Activated naive CD4-positive, alpha-beta T cell treated with anti-CD3 and anti-CD28 coated beads for 36 hours (primary cell): ENCODE data around the gene EFCAB12. TPM values are rescaled to one million over a fixed set of nuclear protein-coding genes. Genes with fewer than 3 reads are reported as not detected.

Experiments used
- CTCF ChIA-PET: fragments of 350-600 bp; sonication (Branson Sonifier 250); formaldehyde crosslinking; loops from one replicate; lab custom pipeline; 2021; ENCODE audit warnings: antibody characterized with exemption; lab: Charles Lee
- DNase-seq: peaks from one replicate; pipeline ENCODE4 v3.0.0-alpha.2; 2020
- H3K27ac Mint-ChIP-seq: one replicate; pipeline ENCODE4 v1.8.0; 2021; ENCODE audit warnings: mild to moderate bottlenecking, mixed read lengths
- H3K27me3 Mint-ChIP-seq: one replicate; pipeline ENCODE4 v1.8.0; 2021; ENCODE audit warnings: low read depth, mixed read lengths
- H3K36me3 Mint-ChIP-seq: one replicate; pipeline ENCODE4 v1.8.0; 2021; ENCODE audit warnings: low read depth, mixed read lengths
- H3K4me1 Mint-ChIP-seq: one replicate; pipeline ENCODE4 v1.8.0; 2021; ENCODE audit warnings: low read depth, mixed read lengths
- H3K4me3 Mint-ChIP-seq: one replicate; pipeline ENCODE4 v1.8.0; 2021; ENCODE audit warnings: mild to moderate bottlenecking, moderate library complexity, mixed read lengths
- H3K9me3 Mint-ChIP-seq: one replicate; pipeline ENCODE4 v1.8.0; 2021; ENCODE audit warnings: mixed read lengths
- intact Hi-C: fragments of 100-400 bp; cut with micrococcal nuclease; formaldehyde crosslinking; loops from one replicate; pipeline ENCODE4 v1.15.1; 2023
- total RNA-seq, 2 experiments: library from RNA; stranded (reverse); gene quantifications; one replicate each; pipeline ENCODE4 v1.2.3, GENCODE V29; 2021

The EFCAB12 gene
- total RNA-seq, 2 experiments from 2014 or later = 0.37 to 0.81 TPM

DNA sequence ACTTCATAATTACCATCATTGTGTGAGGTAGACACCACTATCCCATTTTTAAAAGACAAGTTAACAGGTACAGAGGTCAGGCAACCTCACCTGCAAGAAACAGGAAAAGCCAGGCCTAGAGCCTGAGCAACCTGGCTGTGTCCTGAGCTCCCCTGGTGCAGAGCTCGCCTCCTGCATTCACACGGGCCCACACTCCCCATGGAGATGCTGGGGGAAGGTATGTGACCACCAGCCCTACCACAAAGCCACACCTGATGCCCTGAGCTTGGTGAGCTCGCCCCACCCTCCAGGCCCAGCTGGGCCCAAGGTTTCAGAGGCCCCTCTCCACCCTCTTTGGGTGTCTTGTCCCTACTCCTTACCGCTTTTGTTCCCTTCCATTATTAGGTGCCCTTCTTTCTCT lies 1.2 kb upstream of the EFCAB12 start:
- Mint-ChIP-seq H3K27ac (peak overlapping the region; percentile 71), H3K9me3 (no peaks in the 10 kb centered on the region), H3K4me1 (peaks cover 43% of the 10 kb centered on the region), H3K4me3 (no peak overlapping the region), H3K27me3 (no peaks in the 10 kb centered on the region), H3K36me3 (peaks cover 27% of the 10 kb centered on the region)
- no peak for DNase-seq
- CTCF ChIA-PET = interaction anchor here (0.6 to 0.9 kb wide), 2 partner anchors 10 to 163 kb away, joined by 3 to 4 read pairs; partner anchors contain the start of gene MBD4
- intact Hi-C loops = loop anchor here (10.0 kb wide), 1 partner anchor 315 kb away; no protein-coding TSS in a partner anchor

DNA sequence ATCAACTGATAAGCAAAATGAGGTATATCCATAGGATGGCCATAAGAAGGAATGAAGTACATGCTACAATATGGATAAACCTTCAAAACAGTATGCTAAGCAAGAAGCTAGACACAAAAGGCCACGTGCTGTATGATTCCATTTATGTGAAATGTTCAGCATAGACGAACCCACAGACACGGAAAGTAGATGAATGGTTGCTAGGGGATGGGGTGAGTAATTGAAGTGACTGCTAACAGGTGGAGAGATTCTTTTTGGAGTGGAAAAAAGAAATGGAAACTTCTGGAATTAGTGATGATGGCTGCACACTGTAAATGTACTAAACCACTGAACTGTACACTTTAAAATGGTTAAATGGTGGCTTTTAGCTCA lies 630 bp upstream of the EFCAB12 start:
- Mint-ChIP-seq H3K27me3 (no peaks in the 10 kb centered on the region), H3K36me3 (peaks cover 24% of the 10 kb centered on the region), H3K4me1 (peaks cover 45% of the 10 kb centered on the region), H3K9me3 (no peaks in the 10 kb centered on the region), H3K4me3 (no peak overlapping the region), H3K27ac (peak overlapping the region; percentile 71)
- intact Hi-C loops = loop anchor here (10.0 kb wide), 1 partner anchor 314 kb away; no protein-coding TSS in a partner anchor
- CTCF ChIA-PET = interaction anchor here (0.9 kb wide), 1 partner anchor 10 kb away, joined by 4 read pairs; the partner anchor contains the start of gene MBD4
- DNase-seq = peak; percentile 21

DNA sequence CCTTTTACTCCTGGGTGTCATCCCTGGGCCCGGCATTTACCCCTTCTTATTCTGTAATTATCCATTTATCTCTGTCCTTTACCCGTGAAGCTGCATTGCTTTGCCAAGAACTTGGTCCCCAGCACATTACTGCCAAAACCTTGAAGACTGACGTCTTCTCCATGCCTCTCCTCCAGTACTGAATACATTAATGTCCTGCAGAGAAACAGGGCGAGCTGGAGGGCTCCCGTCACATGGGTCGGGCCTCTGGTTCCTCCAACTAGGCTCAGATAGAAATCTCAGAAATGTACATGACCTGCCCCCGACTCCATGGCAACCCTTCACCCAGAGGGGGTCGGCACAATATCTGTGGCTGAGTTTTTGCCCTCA lies 445 bp downstream of the EFCAB12 start:
- CTCF ChIA-PET = interaction anchor here (1.2 to 2.2 kb wide), 2 partner anchors 28 to 44 kb away, joined by 3 to 7 read pairs; no protein-coding TSS in a partner anchor
- no peaks in the 10 kb centered on the region for H3K9me3 Mint-ChIP-seq
- H3K27me3 Mint-ChIP-seq = no peaks in the 10 kb centered on the region
- intact Hi-C loops = loop anchor here (1.0 to 10.0 kb wide), 3 partner anchors 12 to 313 kb away; partner anchors contain the start of gene IFT122
- peaks cover 44% of the 10 kb centered on the region for H3K4me1 Mint-ChIP-seq
- H3K27ac Mint-ChIP-seq = no peak overlapping the region
- H3K36me3 Mint-ChIP-seq = peaks cover 19% of the 10 kb centered on the region
- peak overlapping the region; percentile 65 for H3K4me3 Mint-ChIP-seq
- DNase-seq = no peak

DNA sequence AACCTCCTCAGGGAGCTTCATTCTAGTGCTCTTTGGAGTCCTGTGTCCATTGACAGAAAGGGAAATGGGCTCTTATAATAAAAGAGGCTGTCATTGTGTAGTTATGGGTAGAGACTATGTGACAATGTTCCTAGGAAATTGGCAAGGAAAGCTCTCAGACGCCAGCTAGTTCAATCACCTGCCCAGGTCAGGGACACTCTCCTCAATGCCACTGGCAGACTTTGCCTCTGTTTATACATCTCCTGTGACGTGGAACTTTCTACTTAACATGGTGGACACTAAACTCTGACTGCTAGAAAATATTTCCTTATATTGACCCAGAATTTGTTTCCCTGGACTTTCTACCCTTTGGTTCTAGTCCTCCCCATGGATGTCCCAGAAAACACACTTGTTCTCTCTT lies 2.8 kb downstream of the EFCAB12 start:
- H3K4me1 Mint-ChIP-seq = peaks cover 44% of the 10 kb centered on the region
- CTCF ChIA-PET = no interaction called here
- peak overlapping the region; percentile 2 for H3K27ac Mint-ChIP-seq
- DNase-seq = no peak
- no peaks in the 10 kb centered on the region for H3K27me3 Mint-ChIP-seq
- no peaks in the 10 kb centered on the region for H3K9me3 Mint-ChIP-seq
- H3K4me3 Mint-ChIP-seq = no peak overlapping the region
- peaks cover 6% of the 10 kb centered on the region for H3K36me3 Mint-ChIP-seq
- intact Hi-C loops = loop anchor here (10.0 kb wide), 1 partner anchor 311 kb away; no protein-coding TSS in a partner anchor

DNA sequence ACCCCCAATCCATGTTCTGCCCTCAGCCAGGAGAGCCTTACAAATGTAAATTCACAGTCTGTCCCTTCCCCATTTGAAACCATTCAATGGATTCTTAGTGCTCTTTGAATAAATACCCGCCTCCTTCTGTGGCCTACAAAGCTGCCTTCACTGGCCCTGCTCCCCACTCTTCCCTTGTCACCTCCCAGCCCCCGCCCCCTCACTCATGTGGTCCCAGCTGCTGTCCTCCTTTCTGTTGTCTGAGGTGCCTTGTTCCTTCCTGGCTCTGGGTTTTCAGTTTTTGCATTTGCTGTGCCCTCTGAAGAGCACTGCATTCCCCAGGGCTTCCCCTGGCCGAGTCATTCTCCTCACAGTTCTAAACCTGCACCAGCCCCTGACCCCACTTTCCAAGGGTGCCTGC lies 3.2 kb downstream of the EFCAB12 start:
- no peaks in the 10 kb centered on the region for H3K27me3 Mint-ChIP-seq
- intact Hi-C loops = loop anchor here (10.0 kb wide), 1 partner anchor 310 kb away; no protein-coding TSS in a partner anchor

DNA sequence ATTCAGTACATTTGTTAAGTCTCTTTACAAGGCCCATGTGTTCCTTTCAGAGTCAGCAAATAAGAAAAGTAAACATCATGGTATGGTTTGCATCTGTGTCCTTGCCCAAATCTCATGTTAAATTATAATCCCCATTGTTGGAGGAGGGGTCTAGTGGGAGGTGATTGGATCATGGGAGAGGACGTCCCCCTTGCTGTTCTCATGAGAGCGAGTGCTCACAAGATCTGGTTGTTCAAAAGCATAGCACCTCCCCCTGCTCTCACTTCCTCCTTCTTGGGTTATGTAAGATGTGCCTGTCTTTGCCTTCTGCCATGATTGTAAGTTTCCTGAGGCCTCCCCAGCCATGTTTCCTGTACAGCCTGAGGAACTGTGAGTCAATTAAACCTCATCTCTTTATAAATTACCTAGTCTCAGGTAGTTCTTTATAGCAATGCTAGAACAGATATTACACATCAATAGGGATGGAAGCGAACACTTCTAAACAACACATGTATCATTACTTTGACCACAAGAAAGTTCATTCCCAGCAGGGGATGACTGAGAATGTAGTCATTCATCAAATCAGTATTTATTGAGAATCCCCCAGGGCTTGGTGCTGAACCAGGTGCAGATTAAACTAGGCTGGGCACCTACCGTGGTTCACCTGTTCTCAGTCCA lies 4.1 kb downstream of the EFCAB12 start:
- Mint-ChIP-seq H3K4me3 (no peak overlapping the region), H3K27ac (peak overlapping the region; percentile 85), H3K36me3 (peaks cover 4% of the 10 kb centered on the region), H3K9me3 (no peaks in the 10 kb centered on the region), H3K27me3 (no peaks in the 10 kb centered on the region), H3K4me1 (peaks cover 38% of the 10 kb centered on the region)
- intact Hi-C loops = loop anchor here (1.0 to 10.0 kb wide), 3 partner anchors 16 to 310 kb away; partner anchors contain the start of gene IFT122
- CTCF ChIA-PET = no interaction called here
- DNase-seq = peak; percentile 67

More for the DNA sequence above, 3.2 kb downstream of the EFCAB12 start:
- Mint-ChIP-seq H3K4me3 (no peak overlapping the region), H3K27ac (peak overlapping the region; percentile 2), H3K4me1 (peaks cover 44% of the 10 kb centered on the region), H3K36me3 (peaks cover 4% of the 10 kb centered on the region), H3K9me3 (no peaks in the 10 kb centered on the region)
- CTCF ChIA-PET = no interaction called here
- peak; percentile 46 for DNase-seq

DNA sequence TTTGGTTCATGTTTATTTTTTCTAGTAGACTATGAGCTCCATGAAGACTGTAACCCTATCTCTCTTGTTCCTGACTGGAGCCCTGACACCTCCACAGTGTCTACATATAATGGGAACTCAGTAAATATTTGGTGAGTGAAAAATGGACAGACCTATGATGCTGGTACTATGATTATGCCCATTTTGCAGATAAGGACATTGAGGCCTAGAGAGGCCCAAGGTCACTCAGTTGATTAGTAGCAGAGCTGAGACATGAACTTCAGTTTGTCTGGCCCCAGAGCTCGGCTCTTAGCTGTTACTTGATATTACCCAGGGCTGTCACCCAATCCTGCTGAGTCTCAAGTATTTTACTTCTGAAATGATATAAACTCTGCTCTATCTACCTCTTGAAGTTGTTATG lies 5.5 kb downstream of the EFCAB12 start:
- Mint-ChIP-seq H3K27ac (no peak overlapping the region), H3K4me1 (peaks cover 24% of the 10 kb centered on the region), H3K27me3 (no peaks in the 10 kb centered on the region), H3K9me3 (no peaks in the 10 kb centered on the region), H3K4me3 (no peak overlapping the region), H3K36me3 (no peaks in the 10 kb centered on the region)
- DNase-seq = no peak
- CTCF ChIA-PET = interaction anchor here (0.6 kb wide), 3 partner anchors 8 to 121 kb away, joined by 3 read pairs; no protein-coding TSS in a partner anchor
- intact Hi-C loops = loop anchor here (10.0 kb wide), 1 partner anchor 308 kb away; no protein-coding TSS in a partner anchor

DNA sequence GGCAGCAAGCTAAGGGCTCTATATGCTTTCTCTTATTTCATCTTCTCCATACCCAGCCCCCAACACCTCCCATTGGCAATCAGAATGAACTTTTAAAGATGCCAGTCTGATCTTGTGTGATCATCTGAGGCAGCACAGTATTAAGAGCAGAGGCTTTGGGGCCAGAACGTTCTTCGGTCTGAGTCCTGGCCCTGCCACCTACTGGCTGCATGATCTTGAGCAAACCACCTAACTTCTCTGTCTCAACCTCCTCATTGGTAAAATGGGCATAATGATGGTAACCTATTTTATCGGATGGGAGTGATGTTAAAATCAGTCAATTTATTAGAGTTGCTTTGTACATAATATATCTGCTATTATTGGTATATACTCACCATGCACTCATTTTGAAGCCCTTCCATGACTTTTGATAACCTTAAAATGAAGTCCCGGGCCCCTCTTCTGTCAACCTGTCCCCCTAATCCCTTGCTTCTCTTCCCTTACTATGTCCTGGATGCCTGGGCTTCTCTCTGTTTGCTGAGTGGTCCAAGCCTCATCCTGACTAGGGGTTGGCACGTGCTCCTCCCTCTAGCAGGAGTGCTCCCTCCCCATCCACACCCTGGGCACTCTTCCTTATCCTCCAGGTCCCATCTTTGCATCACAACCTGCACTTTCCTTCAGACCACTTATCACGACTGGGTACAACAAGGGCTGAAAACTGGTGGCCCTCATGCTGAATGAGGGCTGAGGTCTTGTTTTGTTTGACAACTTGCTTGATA lies 6.3 kb downstream of the EFCAB12 start:
- Mint-ChIP-seq H3K4me3 (no peak overlapping the region), H3K36me3 (no peaks in the 10 kb centered on the region), H3K27me3 (no peaks in the 10 kb centered on the region), H3K27ac (no peak overlapping the region), H3K9me3 (no peaks in the 10 kb centered on the region), H3K4me1 (peaks cover 20% of the 10 kb centered on the region)
- intact Hi-C loops = loop anchor here (10.0 kb wide), 1 partner anchor 307 kb away; no protein-coding TSS in a partner anchor
- CTCF ChIA-PET = interaction anchor here (0.6 kb wide), 2 partner anchors 8 to 69 kb away, joined by 3 read pairs; no protein-coding TSS in a partner anchor
- no peak for DNase-seq

DNA sequence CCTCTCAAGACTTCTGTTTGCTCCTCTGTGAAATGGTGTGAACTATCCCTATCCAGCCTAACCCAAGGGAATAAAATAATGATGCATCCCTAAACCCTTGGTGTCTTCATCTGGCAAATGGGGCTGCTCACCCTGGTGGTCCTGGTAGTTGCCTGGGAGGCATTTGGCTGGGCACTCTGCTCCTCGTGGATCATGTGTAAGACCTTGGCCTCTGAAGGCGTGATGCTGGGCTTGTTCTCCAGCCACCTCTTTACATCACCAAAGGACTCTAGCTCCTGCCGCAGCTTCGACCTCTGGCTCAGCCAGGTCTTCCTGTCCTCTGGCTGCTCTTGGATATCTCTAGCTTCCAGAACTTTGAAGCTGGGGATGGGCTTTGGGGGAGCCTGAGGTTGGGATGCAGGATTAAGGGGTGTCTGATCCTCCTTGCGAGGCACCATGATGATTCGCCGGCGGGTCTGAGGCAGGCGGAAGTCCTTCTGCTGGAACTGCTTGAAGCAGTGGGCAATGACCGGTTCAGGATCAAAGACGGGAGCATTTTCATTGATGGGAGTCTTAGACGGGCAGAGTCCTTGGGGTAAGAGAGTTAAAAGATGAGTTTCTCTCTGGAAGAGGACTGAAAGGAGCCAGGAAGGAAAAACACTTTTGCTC lies 7.1 kb downstream of the EFCAB12 start:
- peaks cover 20% of the 10 kb centered on the region for H3K4me1 Mint-ChIP-seq
- no peak overlapping the region for H3K4me3 Mint-ChIP-seq
- DNase-seq = no peak
- CTCF ChIA-PET = no interaction called here
- no peak overlapping the region for H3K27ac Mint-ChIP-seq
- no peaks in the 10 kb centered on the region for H3K9me3 Mint-ChIP-seq
- intact Hi-C loops = loop anchor here (10.0 kb wide), 1 partner anchor 307 kb away; no protein-coding TSS in a partner anchor
- H3K36me3 Mint-ChIP-seq = no peaks in the 10 kb centered on the region
- no peaks in the 10 kb centered on the region for H3K27me3 Mint-ChIP-seq

DNA sequence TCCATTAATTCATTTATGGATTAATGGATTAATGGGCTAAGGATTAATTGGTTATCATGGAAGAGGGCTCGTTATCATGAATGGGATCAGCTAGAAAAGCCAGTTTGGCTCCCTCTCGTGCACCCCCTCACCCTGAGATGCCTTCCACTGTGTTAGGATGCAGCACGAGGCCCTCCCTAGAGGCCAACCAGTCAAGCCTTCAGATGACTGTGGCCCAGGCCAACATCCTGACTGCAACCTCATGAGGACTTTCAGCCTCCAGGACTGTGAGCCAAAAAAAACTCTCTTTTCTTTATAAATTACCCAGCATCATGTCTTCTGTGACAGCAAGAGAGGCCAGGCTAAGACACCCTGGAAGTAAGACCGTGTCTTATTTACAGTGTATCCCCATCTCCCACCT lies 9.0 kb downstream of the EFCAB12 start:
- Mint-ChIP-seq H3K36me3 (no peaks in the 10 kb centered on the region), H3K4me1 (peaks cover 9% of the 10 kb centered on the region), H3K27me3 (no peaks in the 10 kb centered on the region), H3K27ac (no peak overlapping the region), H3K9me3 (no peaks in the 10 kb centered on the region), H3K4me3 (no peak overlapping the region)
- intact Hi-C loops = no loop called here
- CTCF ChIA-PET = no interaction called here
- no peak for DNase-seq

DNA sequence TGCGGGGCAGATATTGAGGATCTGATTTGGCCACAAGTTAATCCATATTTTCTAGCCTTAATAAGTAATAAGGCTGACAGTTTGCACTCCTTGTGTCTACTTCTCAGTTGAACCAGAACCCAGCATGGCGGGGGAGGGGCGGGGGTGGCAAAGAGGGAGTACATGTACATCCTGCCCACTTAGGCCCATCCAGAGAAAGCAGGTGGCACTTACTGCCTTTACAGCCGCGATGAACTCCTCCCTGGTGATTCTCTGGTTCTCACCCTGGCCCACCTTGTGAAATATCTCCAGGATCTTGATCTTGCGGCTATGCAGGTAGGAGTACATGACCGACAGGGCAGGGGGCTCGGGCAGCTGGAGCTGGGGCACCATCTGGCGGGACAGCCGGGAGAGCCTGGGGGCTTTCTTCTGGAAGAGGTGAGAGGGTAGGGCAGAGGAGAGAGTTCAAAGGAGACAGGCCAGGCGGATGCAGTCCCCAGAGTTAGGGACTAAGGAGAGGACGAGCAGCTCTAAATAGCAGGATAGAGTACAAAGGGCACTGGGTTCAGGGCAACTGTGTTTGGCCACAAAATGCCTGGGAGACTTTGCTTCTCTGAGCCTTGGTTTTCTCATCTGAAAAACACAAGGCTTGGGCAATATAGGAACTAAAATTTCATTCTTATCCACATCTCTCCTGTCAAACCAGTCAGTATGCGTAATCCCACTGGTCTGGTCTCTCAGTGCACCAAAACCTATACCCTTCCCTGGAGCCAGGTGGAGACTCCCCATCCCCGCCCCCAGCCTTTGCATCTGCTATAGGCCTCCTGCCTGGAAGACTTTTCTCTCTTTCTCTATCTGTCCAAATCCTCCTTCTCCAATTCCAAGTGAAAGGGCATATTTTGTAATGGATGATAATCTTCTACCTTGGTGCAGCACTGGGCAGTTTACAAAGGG lies 10.1 kb downstream of the EFCAB12 start:
- H3K4me3 Mint-ChIP-seq = no peak overlapping the region
- intact Hi-C loops = no loop called here
- no peak overlapping the region for H3K27ac Mint-ChIP-seq
- no peaks in the 10 kb centered on the region for H3K27me3 Mint-ChIP-seq
- H3K9me3 Mint-ChIP-seq = no peaks in the 10 kb centered on the region
- no peaks in the 10 kb centered on the region for H3K4me1 Mint-ChIP-seq
- CTCF ChIA-PET = no interaction called here
- H3K36me3 Mint-ChIP-seq = no peaks in the 10 kb centered on the region
- no peak for DNase-seq
